ENCODE data around the gene C11orf52. TPM values are rescaled to one million over a fixed set of nuclear protein-coding genes. Genes with fewer than 3 reads are reported as not detected.

The C11orf52 gene
- total and polyA plus RNA-seq, 2 of the 13 experiments (the other 11 are each of a cell fraction or from before 2014, with no cell fraction given), result 7.4 to 11.0 TPM

- TF ChIP-seq ZHX2 (IDR thresholded peaks at IDR 0.05; ENCODE audit: low read depth), result peak; percentile 97
- TF ChIP-seq ZHX2 (CRISPR knock-in tag; IDR thresholded peaks at IDR 0.05; ENCODE audit: borderline replicate concordance), result no peak
- TF ChIP-seq IRX3 (CRISPR knock-in tag; IDR thresholded peaks at IDR 0.05; ENCODE audit: borderline replicate concordance, low read depth), result no peak
- TF ChIP-seq ZNF503 (CRISPR knock-in tag; IDR thresholded peaks at IDR 0.05), result peak; percentile 67; the same call in 1 of the 2 replicates
- no peak for TF ChIP-seq HOXA9 (CRISPR knock-in tag; IDR thresholded peaks at IDR 0.05; ENCODE audit: borderline replicate concordance)
- no peak for TF ChIP-seq ZNF597 (CRISPR knock-in tag; IDR thresholded peaks at IDR 0.05)
- no peak for TF ChIP-seq PCBP2 (optimal IDR thresholded peaks at IDR 0.05; ENCODE audit: low read depth, low read length, poor library complexity, severe bottlenecking)
- TF ChIP-seq HOXA7 (CRISPR knock-in tag; IDR thresholded peaks at IDR 0.05), result no peak
- no peak for TF ChIP-seq BRF2 (CRISPR knock-in tag; IDR thresholded peaks at IDR 0.05)
- peak; percentile 26 for TF ChIP-seq CCAR2 (optimal IDR thresholded peaks at IDR 0.05; ENCODE audit: low read depth, low read length)
- TF ChIP-seq EED (CRISPR knock-in tag; IDR thresholded peaks at IDR 0.05), result 0 out of 2 replicates have a peak, but pooled peaks have one; percentile 21
- TF ChIP-seq ZNF512 (CRISPR knock-in tag; IDR thresholded peaks at IDR 0.05), result no peak
- no peak for TF ChIP-seq JDP2 (CRISPR knock-in tag; IDR thresholded peaks at IDR 0.05; ENCODE audit: borderline replicate concordance)
- TF ChIP-seq ZBTB8A (CRISPR knock-in tag; IDR thresholded peaks at IDR 0.05; ENCODE audit: borderline replicate concordance, low read depth), result no peak
- TF ChIP-seq ZFP36 (IDR thresholded peaks at IDR 0.05; ENCODE audit: borderline replicate concordance, low read depth, low read length, partially characterized antibody), result no peak
- no peak for TF ChIP-seq ZNF841 (CRISPR knock-in tag; IDR thresholded peaks at IDR 0.05; ENCODE audit: borderline replicate concordance)
These were observed 39.7 kb upstream of the C11orf52 start, which contains the start of the genes CFAP68 and FDXACB1 (continued) for GRCh38 chr11:111878849-111879636.
